Measurements from ENCODE around the gene RAB31. TPM values are rescaled to one million over a fixed set of nuclear protein-coding genes. Genes with fewer than 3 reads are reported as not detected.

RAB31 gene
- total and polyA plus RNA-seq, 2 of the 13 experiments (the other 11 are each of a cell fraction or from before 2014, with no cell fraction given): 1.1 to 1.7 TPM

GRCh38 chr18:9806905-9807304 is 98.8 kb downstream of the RAB31 start (continued):
- TF ChIP-seq AKNA (CRISPR knock-in tag; IDR thresholded peaks at IDR 0.05; ENCODE audit: borderline replicate concordance) (no peak), ZNF569 (CRISPR knock-in tag; IDR thresholded peaks at IDR 0.05; ENCODE audit: borderline replicate concordance) (no peak), ZNF282 (IDR thresholded peaks at IDR 0.05; ENCODE audit: partially characterized antibody) (no peak), RBM22 (optimal IDR thresholded peaks at IDR 0.05; ENCODE audit: low read length) (no peak), ZMYM3 (CRISPR knock-in tag; IDR thresholded peaks at IDR 0.05) (peak; percentile 85), HNF1B (CRISPR knock-in tag; IDR thresholded peaks at IDR 0.05) (peak; percentile 63; the same call in 1 of the 2 replicates), ZNF24 (IDR thresholded peaks at IDR 0.05) (no peak), ZNF703 (CRISPR knock-in tag; IDR thresholded peaks at IDR 0.05; ENCODE audit: borderline replicate concordance) (no peak), KAT7 (CRISPR knock-in tag; IDR thresholded peaks at IDR 0.05; ENCODE audit: borderline replicate concordance) (0 out of 2 replicates have a peak, but pooled peaks have one; percentile 47), JARID2 (CRISPR knock-in tag; IDR thresholded peaks at IDR 0.05; ENCODE audit: insufficient replicate concordance) (no peak), KLF15 (CRISPR knock-in tag; IDR thresholded peaks at IDR 0.05; ENCODE audit: borderline replicate concordance) (no peak), ZNF781 (CRISPR knock-in tag; IDR thresholded peaks at IDR 0.05; ENCODE audit: borderline replicate concordance, not compliant biosample characterization) (no peak), HCFC1 (IDR thresholded peaks at IDR 0.05; ENCODE audit: low read depth, low read length) (no peak), TEAD2 (CRISPR knock-in tag; IDR thresholded peaks at IDR 0.05) (no peak), CREBL2 (CRISPR knock-in tag; IDR thresholded peaks at IDR 0.05; ENCODE audit: borderline replicate concordance) (no peak), ZFP41 (CRISPR knock-in tag; IDR thresholded peaks at IDR 0.05; ENCODE audit: borderline replicate concordance) (no peak), SALL2 (CRISPR knock-in tag; IDR thresholded peaks at IDR 0.05) (no peak), RFXAP (CRISPR knock-in tag; IDR thresholded peaks at IDR 0.05; ENCODE audit: borderline replicate concordance) (no peak), NR2F6 (IDR thresholded peaks at IDR 0.05) (no peak), NR2F6 (CRISPR knock-in tag; IDR thresholded peaks at IDR 0.05) (peak; percentile 67)
- TF ChIP-seq, protein P1, sequence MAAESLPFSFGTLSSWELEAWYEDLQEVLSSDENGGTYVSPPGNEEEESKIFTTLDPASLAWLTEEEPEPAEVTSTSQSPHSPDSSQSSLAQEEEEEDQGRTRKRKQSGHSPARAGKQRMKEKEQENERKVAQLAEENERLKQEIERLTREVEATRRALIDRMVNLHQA (CRISPR knock-in tag; IDR thresholded peaks at IDR 0.05): no peak
- TF ChIP-seq, protein P2, sequence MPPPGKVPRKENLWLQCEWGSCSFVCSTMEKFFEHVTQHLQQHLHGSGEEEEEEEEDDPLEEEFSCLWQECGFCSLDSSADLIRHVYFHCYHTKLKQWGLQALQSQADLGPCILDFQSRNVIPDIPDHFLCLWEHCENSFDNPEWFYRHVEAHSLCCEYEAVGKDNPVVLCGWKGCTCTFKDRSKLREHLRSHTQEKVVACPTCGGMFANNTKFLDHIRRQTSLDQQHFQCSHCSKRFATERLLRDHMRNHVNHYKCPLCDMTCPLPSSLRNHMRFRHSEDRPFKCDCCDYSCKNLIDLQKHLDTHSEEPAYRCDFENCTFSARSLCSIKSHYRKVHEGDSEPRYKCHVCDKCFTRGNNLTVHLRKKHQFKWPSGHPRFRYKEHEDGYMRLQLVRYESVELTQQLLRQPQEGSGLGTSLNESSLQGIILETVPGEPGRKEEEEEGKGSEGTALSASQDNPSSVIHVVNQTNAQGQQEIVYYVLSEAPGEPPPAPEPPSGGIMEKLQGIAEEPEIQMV (CRISPR knock-in tag; IDR thresholded peaks at IDR 0.05; ENCODE audit: low read depth): no peak
